SU-DHL-6 (cell line): ENCODE data around the gene CCDC28B.

ENCODE experiments used
- CTCF ChIP-seq: fragments of 200-600 bp; sonication (generic); IDR thresholded peaks from one replicate; pipeline ENCODE4 v1.5.1; 2017; ENCODE audit warnings: antibody characterized with exemption, mild to moderate bottlenecking, low read length, moderate library complexity; ENCODE audit not compliant: insufficient read depth, poor library complexity, severe bottlenecking
- EZH2phosphoT487 ChIP-seq: fragments of 200-600 bp; sonication (generic), shearing (Covaris generic); conservative IDR thresholded peaks from 2 replicates; pipeline ENCODE4 v1.6.1; 2018; ENCODE audit warnings: mild to moderate bottlenecking, antibody characterized with exemption, low read length, moderate library complexity, mixed read lengths

DNA sequence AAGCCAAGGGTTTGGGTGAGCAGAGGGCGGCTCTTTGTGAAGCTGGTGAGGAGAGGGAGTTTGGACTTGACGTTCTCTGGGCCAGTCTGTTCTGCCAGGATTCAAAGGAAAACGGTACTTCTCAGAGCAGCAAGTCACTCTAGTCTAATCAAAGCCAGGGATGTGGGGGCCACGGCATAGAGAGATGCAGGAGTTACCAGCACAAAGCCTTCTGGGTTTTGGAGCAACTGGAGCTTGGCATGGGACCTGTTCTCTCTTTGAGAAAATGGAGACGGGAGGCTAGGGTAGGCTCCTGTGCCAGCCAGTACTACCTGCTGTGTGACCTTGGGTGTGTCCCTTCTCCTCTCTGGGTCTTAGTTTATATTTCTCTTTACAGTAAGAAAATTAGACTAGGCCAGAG lies 18.8 kb upstream of the CCDC28B start:
- TF ChIP-seq CTCF (no peak), EZH2phosphoT487 (no peak)
